GM21723 (cell line): ENCODE results near the gene NOL6.

ENCODE experiments used
- ATAC-seq: cut with Tn5 transposase; IDR thresholded peaks from one replicate; pipeline ENCODE4 v1.9.1; 2021; ENCODE audit warnings: mild to moderate bottlenecking, moderate library complexity; ENCODE audit not compliant: unreplicated experiment

NOL6 gene

GRCh38 chr9:33453999-33454660 is 19.6 kb downstream of the NOL6 start:
- peak; percentile 62 for ATAC-seq

- ATAC-seq, result no peak
Measured at GRCh38 chr9:33453286-33453860, 20.4 kb downstream of the NOL6 start.

GRCh38 chr9:33452828-33453271 is 20.9 kb downstream of the NOL6 start:
- peak; percentile 46 for ATAC-seq

- ATAC-seq, result no peak
Measured at GRCh38 chr9:33450621-33451146, 23.0 kb downstream of the NOL6 start.

- no peak for ATAC-seq
Measured at GRCh38 chr9:33449715-33450114, 24.0 kb downstream of the NOL6 start.

- peak; percentile 1 for ATAC-seq
Measured at GRCh38 chr9:33447799-33448553, 25.7 kb downstream of the NOL6 start.

GRCh38 chr9:33446946-33447798 is 26.6 kb downstream of the NOL6 start, which contains the start of gene AQP3:
AQP3 (minus strand) TSS chr9:33447593; CDS start chr9:33447530, 63 bp downstream.
- ATAC-seq, result peak; percentile 38

GRCh38 chr9:33446240-33446945 is 27.3 kb downstream of the NOL6 start:
- peak; percentile 91 for ATAC-seq

GRCh38 chr9:33445389-33446239 is 28.1 kb downstream of the NOL6 start:
- no peak for ATAC-seq

GRCh38 chr9:33443464-33444154 is 30.1 kb downstream of the NOL6 start:
- no peak for ATAC-seq

- no peak for ATAC-seq
Measured at GRCh38 chr9:33443047-33443446, 30.7 kb downstream of the NOL6 start.

- ATAC-seq, result no peak
Measured at GRCh38 chr9:33442125-33442524, 31.6 kb downstream of the NOL6 start.

- no peak for ATAC-seq
Measured at GRCh38 chr9:33440609-33441008, 33.1 kb downstream of the NOL6 start.

GRCh38 chr9:33440204-33440603 is 33.5 kb downstream of the NOL6 start:
- no peak for ATAC-seq

- ATAC-seq, result no peak
Measured at GRCh38 chr9:33439731-33440130, 34.0 kb downstream of the NOL6 start.

- no peak for ATAC-seq
Measured at GRCh38 chr9:33438926-33439680, 34.6 kb downstream of the NOL6 start.

- ATAC-seq, result no peak
Measured at GRCh38 chr9:33437898-33438297, 35.8 kb downstream of the NOL6 start.

- no peak for ATAC-seq
Measured at GRCh38 chr9:33437205-33437604, 36.5 kb downstream of the NOL6 start.
